HepG2 (cell line): ENCODE data around the gene MYO7B. TPM values are rescaled to one million over a fixed set of nuclear protein-coding genes. Genes with fewer than 3 reads are reported as not detected.

ENCODE experiments used
- ATAC-seq: fragments of 200-7000 bp; cut with Tn5 transposase; 3 replicates; pipeline ENCODE4 v1.9.1; 2020; ENCODE audit warnings: mild to moderate bottlenecking, moderate library complexity
- BruUV-seq: library from RNA; stranded (reverse); fragments of 400-500 nt; replicated peaks from 2 replicates; lab custom pipeline; 2021; lab: Mats Ljungman, UMichigan
- CTCF ChIA-PET: fragments of 300-600 bp; formaldehyde crosslinking; extraction: SDS; loops from one replicate; lab custom pipeline; 2021; ENCODE audit warnings: low total read pairs, inconsistent platforms, low intra/inter-chr PET ratio; lab: Yijun Ruan, JAX
- POLR2A ChIA-PET: fragments of 350-600 bp; sonication (Branson Sonifier 250); formaldehyde crosslinking; loops from one replicate; lab custom pipeline; 2020; ENCODE audit warnings: antibody characterized with exemption, inconsistent platforms; lab: Yijun Ruan, JAX
- DNase-seq: peaks from one replicate; pipeline ENCODE4 v3.0.0-alpha.2; 2015; ENCODE audit warnings: low spot score
- FAIRE-seq: peaks from 3 replicates; lab custom pipeline; 2011; peaks lifted over from hg19 to GRCh38; lab: Jason Lieb, UNC
- H2AFZ ChIP-seq: one replicate; pipeline ENCODE4 v1.6.1; 2011; ENCODE audit warnings: low read length, inconsistent platforms
- H3K27ac ChIP-seq: fragments of 300-600 bp; 3 replicates; pipeline ENCODE4 v1.8.0; 2011; ENCODE audit warnings: mixed run types, mild to moderate bottlenecking, mixed read lengths, low read length, inconsistent platforms; ENCODE audit not compliant: insufficient read depth; ENCODE audit errors: extremely low read length
- H3K27me3 ChIP-seq, 2 experiments: fragments of 200-600 bp in 1 of 2; 2 replicates in 1 of 2; 3 replicates in 1 of 2; pipeline versions ENCODE4 v1.6.0 to v1.8.0; 2011; ENCODE audit warnings: low read length in 2 of 2, mild to moderate bottlenecking in 2 of 2, moderate library complexity in 2 of 2, inconsistent platforms in 1 of 2; ENCODE audit not compliant: insufficient read depth in 2 of 2, control insufficient read depth in 1 of 2
- H3K36me3 ChIP-seq, 2 experiments: fragments of 200-600 bp in 1 of 2; replicated peaks in 1 of 2; 2 replicates in 1 of 2; 3 replicates in 1 of 2; pipeline versions ENCODE4 v1.5.1 to v1.8.0; 2011; ENCODE audit warnings: low read length in 2 of 2, inconsistent platforms in 1 of 2; ENCODE audit not compliant: insufficient read depth in 2 of 2, control insufficient read depth in 1 of 2
- H3K4me1 ChIP-seq: 2 replicates; pipeline ENCODE4 v1.5.1; 2012; ENCODE audit warnings: low read length, inconsistent platforms; ENCODE audit not compliant: insufficient read depth
- H3K4me2 ChIP-seq: 2 replicates; pipeline ENCODE4 v1.6.0; 2011; ENCODE audit warnings: low read depth, low read length, inconsistent platforms
- H3K4me3 ChIP-seq, 3 experiments: fragments of 200-600 bp in 1 of 3; sonication (generic), shearing (Covaris generic) in 1 of 3; replicated peaks in 1 of 3; 2 replicates each; pipeline ENCODE4 v1.5.1; 2011 to 2016; ENCODE audit warnings: low read length in 3 of 3, inconsistent platforms in 2 of 3, low read depth in 2 of 3, mild to moderate bottlenecking in 2 of 3, control low read depth in 1 of 3, mixed read lengths in 1 of 3; ENCODE audit not compliant: insufficient read depth in 1 of 3
- H3K79me2 ChIP-seq: one replicate; pipeline ENCODE4 v1.6.1; 2011; ENCODE audit warnings: low read length, inconsistent platforms; ENCODE audit not compliant: insufficient read depth
- H3K9ac ChIP-seq: 2 replicates; pipeline ENCODE4 v1.6.0; 2011; ENCODE audit warnings: mild to moderate bottlenecking, low read depth, low read length, inconsistent platforms; ENCODE audit not compliant: insufficient read depth
- H3K9me3 ChIP-seq: 2 replicates; pipeline ENCODE4 v1.5.1; 2012; ENCODE audit warnings: mild to moderate bottlenecking, low read length
- H4K20me1 ChIP-seq: 2 replicates; pipeline ENCODE4 v1.6.0; 2011; ENCODE audit warnings: inconsistent platforms, mild to moderate bottlenecking, low read length, moderate library complexity; ENCODE audit not compliant: insufficient read depth
- ARID2 ChIP-seq: sonication (generic); formaldehyde crosslinking; IDR thresholded peaks from 2 replicates; pipeline ENCODE4 v1.8.1; 2022; ENCODE audit warnings: mild to moderate bottlenecking, missing genetic modification reagents, borderline replicate concordance
- GTF3A ChIP-seq: sonication (generic); formaldehyde crosslinking; conservative IDR thresholded peaks from 2 replicates; pipeline ENCODE4 v1.4.0; 2020; ENCODE audit warnings: mild to moderate bottlenecking, missing genetic modification reagents
- KDM2A ChIP-seq: sonication (generic); formaldehyde crosslinking; IDR thresholded peaks from 2 replicates; pipeline ENCODE4 v1.4.0; 2020; ENCODE audit warnings: low read depth, missing genetic modification reagents, borderline replicate concordance
- ZFP82 ChIP-seq: sonication (generic); formaldehyde crosslinking; IDR thresholded peaks from 2 replicates; pipeline ENCODE4 v1.5.1; 2020; ENCODE audit warnings: mild to moderate bottlenecking, missing genetic modification reagents, borderline replicate concordance
- ZFP90 ChIP-seq: sonication (generic); formaldehyde crosslinking; IDR thresholded peaks from 2 replicates; pipeline ENCODE4 v1.8.0; 2022; ENCODE audit warnings: missing genetic modification reagents, mild to moderate bottlenecking, inconsistent platforms, borderline replicate concordance
- ZNF253 ChIP-seq: sonication (generic); formaldehyde crosslinking; IDR thresholded peaks from 2 replicates; pipeline ENCODE4 v1.8.0; 2022; ENCODE audit warnings: mild to moderate bottlenecking, missing genetic modification reagents, borderline replicate concordance
- ZNF547 ChIP-seq: sonication (generic); formaldehyde crosslinking; IDR thresholded peaks from 2 replicates; pipeline ENCODE4 v1.5.1; 2020; ENCODE audit warnings: mild to moderate bottlenecking, missing genetic modification reagents
- ZNF614 ChIP-seq: IDR thresholded peaks from 2 replicates; pipeline ENCODE4 v1.6.1; 2018; ENCODE audit warnings: missing biosample characterization, missing genetic modification reagents, inconsistent platforms, borderline replicate concordance
- ZNF772 ChIP-seq: sonication (generic); formaldehyde crosslinking; IDR thresholded peaks from 2 replicates; pipeline ENCODE4 v1.5.0; 2020; ENCODE audit warnings: mild to moderate bottlenecking, missing genetic modification reagents
- ZNF816 ChIP-seq: sonication (generic); formaldehyde crosslinking; IDR thresholded peaks from 2 replicates; pipeline ENCODE4 v1.8.0; 2022; ENCODE audit warnings: missing genetic modification reagents, mild to moderate bottlenecking, borderline replicate concordance
- WGBS: methylation state at CpG from one replicate; pipeline ENCODE4 v1.1.6; 2017; ENCODE audit warnings: low lambda C conversion rate; 5-methylcytosine and 5-hydroxymethylcytosine counted together
- in situ Hi-C: cut with HindIII; loops from 2 replicates; pipeline ENCODE4 v1.10.0; 2017; ENCODE audit warnings: low pct_unique_long_range_greater_than_20kb; ENCODE audit not compliant: extremely low pct_ligation_motif_present
- intact Hi-C: fragments of 100-400 bp; cut with micrococcal nuclease; formaldehyde crosslinking; loops from one replicate; pipeline ENCODE4 v1.10.0; 2022; ENCODE audit not compliant: unreplicated experiment
- polyA plus RNA-seq, 8 experiments: library from polyadenylated mRNA; depleted of rRNA in 3 of 8; stranded (reverse) in 7 of 8; unstranded in 1 of 8; fragments of >200 nt; fragmentation: Illumina TruSeq in 4 of 8; extraction: Trizol in 4 of 8; gene quantifications; 2 replicates each; pipeline versions ENCODE4 v1.2.1 to v1.2.3, GENCODE V29; 2011 to 2016; ENCODE audit warnings: low read depth in 4 of 8, missing spikeins in 1 of 8, mixed read lengths in 1 of 8; ENCODE audit not compliant: insufficient read depth in 1 of 8
- total RNA-seq, 5 experiments: library from RNA; depleted of rRNA; stranded (reverse); fragments of >200 nt; fragmentation: Illumina TruSeq; extraction: Trizol; gene quantifications; 2 replicates each; pipeline ENCODE4 v1.2.3, GENCODE V29; 2016; ENCODE audit warnings: low read depth in 1 of 5
- TF ChIP-seq, protein P1 (sequence below): IDR thresholded peaks from 2 replicates; pipeline ENCODE4 v1.6.1; 2016
- TF ChIP-seq, protein P2 (sequence below): sonication (generic); formaldehyde crosslinking; IDR thresholded peaks from 2 replicates; pipeline ENCODE4 v1.5.0; 2020; ENCODE audit warnings: missing genetic modification reagents, mild to moderate bottlenecking, borderline replicate concordance
- TF ChIP-seq, protein P3 (sequence below): sonication (generic); formaldehyde crosslinking; conservative IDR thresholded peaks from 2 replicates; pipeline ENCODE4 v1.5.0; 2020; ENCODE audit warnings: missing genetic modification reagents
- TF ChIP-seq, protein P4 (sequence below): sonication (generic); formaldehyde crosslinking; IDR thresholded peaks from 2 replicates; pipeline ENCODE4 v1.5.0; 2020; ENCODE audit warnings: mild to moderate bottlenecking, missing genetic modification reagents

MYO7B gene
- total and polyA plus RNA-seq, 2 of the 13 experiments (the other 11 are each of a cell fraction or from before 2014, with no cell fraction given), result not detected

DNA sequence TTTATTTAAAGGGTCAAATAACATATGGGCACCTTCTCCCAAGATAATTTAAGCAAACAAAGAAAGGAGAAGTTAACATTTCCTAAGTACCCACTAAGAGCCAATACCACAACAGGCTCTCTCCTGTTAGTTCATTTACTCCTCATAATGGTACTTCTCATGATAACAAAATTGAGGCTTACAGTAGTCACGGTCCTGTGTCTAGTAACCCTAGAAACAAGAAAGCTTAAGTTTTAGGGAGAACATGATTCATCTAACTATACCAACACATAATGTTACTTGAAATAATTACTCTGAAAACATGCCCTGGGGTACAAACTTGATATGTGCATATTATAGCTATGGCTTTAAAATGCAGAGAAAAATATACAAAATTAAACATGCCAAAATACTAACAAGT is 29.0 kb upstream of the MYO7B start:
- Histone ChIP-seq H4K20me1 (peaks cover 35% of the 10 kb centered on the region), H3K4me2 (no peak overlapping the region), H3K27me3 (no peaks in the 10 kb centered on the region), H3K4me1 (peaks cover 35% of the 10 kb centered on the region), H3K4me3 (no peak overlapping the region), H3K27ac (no peak overlapping the region), H3K79me2 (peaks cover 53% of the 10 kb centered on the region), H3K9me3 (no peaks in the 10 kb centered on the region), H3K9ac (no peak overlapping the region), H3K36me3 (peaks cover 25 to 54% of the 10 kb centered on the region in 2 experiments), H2AFZ (no peak overlapping the region)
- no TSS peak for BruUV-seq
- ChIA-PET POLR2A (interaction anchor here (0.9 kb wide), 1 partner anchor 20 kb away, joined by 3 read pairs; the partner anchor contains the start of gene IWS1), CTCF (no interaction called here)
- ATAC-seq (no peak), DNase-seq (no peak), FAIRE-seq (no peak)
- in situ Hi-C loops, result no loop called here
- 97% methylated on average over 1 of the region's 1 CpG for WGBS
- TF ChIP-seq ZNF253 (CRISPR knock-in tag) (no peak), ZNF816 (CRISPR knock-in tag) (no peak), ZNF772 (CRISPR knock-in tag) (no peak), ZNF614 (CRISPR knock-in tag) (no peak), KDM2A (CRISPR knock-in tag) (no peak), ZFP82 (CRISPR knock-in tag) (no peak), ZNF547 (no peak), GTF3A (CRISPR knock-in tag) (no peak), ZFP90 (no peak), ARID2 (CRISPR knock-in tag) (no peak)
- TF ChIP-seq, protein P1, sequence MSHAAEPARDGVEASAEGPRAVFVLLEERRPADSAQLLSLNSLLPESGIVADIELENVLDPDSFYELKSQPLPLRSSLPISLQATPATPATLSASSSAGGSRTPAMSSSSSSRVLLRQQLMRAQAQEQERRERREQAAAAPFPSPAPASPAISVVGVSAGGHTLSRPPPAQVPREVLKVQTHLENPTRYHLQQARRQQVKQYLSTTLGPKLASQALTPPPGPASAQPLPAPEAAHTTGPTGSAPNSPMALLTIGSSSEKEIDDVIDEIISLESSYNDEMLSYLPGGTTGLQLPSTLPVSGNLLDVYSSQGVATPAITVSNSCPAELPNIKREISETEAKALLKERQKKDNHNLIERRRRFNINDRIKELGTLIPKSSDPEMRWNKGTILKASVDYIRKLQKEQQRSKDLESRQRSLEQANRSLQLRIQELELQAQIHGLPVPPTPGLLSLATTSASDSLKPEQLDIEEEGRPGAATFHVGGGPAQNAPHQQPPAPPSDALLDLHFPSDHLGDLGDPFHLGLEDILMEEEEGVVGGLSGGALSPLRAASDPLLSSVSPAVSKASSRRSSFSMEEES, result no peak
- TF ChIP-seq, protein P2, sequence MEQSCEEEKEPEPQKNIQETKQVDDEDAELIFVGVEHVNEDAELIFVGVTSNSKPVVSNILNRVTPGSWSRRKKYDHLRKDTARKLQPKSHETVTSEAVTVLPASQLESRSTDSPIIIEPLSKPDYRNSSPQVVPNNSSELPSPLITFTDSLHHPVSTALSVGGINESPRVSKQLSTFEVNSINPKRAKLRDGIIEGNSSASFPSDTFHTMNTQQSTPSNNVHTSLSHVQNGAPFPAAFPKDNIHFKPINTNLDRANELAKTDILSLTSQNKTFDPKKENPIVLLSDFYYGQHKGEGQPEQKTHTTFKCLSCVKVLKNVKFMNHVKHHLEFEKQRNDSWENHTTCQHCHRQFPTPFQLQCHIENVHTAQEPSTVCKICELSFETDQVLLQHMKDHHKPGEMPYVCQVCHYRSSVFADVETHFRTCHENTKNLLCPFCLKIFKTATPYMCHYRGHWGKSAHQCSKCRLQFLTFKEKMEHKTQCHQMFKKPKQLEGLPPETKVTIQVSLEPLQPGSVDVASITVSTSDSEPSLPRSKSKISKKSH (CRISPR knock-in tag), result no peak
- TF ChIP-seq, protein P3, sequence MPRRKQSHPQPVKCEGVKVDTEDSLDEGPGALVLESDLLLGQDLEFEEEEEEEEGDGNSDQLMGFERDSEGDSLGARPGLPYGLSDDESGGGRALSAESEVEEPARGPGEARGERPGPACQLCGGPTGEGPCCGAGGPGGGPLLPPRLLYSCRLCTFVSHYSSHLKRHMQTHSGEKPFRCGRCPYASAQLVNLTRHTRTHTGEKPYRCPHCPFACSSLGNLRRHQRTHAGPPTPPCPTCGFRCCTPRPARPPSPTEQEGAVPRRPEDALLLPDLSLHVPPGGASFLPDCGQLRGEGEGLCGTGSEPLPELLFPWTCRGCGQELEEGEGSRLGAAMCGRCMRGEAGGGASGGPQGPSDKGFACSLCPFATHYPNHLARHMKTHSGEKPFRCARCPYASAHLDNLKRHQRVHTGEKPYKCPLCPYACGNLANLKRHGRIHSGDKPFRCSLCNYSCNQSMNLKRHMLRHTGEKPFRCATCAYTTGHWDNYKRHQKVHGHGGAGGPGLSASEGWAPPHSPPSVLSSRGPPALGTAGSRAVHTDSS (CRISPR knock-in tag), result no peak
- TF ChIP-seq, protein P4, sequence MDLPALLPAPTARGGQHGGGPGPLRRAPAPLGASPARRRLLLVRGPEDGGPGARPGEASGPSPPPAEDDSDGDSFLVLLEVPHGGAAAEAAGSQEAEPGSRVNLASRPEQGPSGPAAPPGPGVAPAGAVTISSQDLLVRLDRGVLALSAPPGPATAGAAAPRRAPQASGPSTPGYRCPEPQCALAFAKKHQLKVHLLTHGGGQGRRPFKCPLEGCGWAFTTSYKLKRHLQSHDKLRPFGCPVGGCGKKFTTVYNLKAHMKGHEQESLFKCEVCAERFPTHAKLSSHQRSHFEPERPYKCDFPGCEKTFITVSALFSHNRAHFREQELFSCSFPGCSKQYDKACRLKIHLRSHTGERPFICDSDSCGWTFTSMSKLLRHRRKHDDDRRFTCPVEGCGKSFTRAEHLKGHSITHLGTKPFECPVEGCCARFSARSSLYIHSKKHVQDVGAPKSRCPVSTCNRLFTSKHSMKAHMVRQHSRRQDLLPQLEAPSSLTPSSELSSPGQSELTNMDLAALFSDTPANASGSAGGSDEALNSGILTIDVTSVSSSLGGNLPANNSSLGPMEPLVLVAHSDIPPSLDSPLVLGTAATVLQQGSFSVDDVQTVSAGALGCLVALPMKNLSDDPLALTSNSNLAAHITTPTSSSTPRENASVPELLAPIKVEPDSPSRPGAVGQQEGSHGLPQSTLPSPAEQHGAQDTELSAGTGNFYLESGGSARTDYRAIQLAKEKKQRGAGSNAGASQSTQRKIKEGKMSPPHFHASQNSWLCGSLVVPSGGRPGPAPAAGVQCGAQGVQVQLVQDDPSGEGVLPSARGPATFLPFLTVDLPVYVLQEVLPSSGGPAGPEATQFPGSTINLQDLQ, result no peak
- TF ChIP-seq, all 625 proteins: peak for 0
- intact Hi-C loops, result no loop called here
